Superior temporal gyrus (tissue), 1 donor: ENCODE data around the gene NPR2.

Source experiments
- DNase-seq: peaks from one replicate; pipeline ENCODE4 v3.0.0-alpha.2; 2016; ENCODE audit errors: extremely low spot score

NPR2 gene

GRCh38 chr9:35832814-35833213 lies 41.4 kb downstream of the NPR2 start:
- no peak for DNase-seq

- DNase-seq: no peak
These were observed 43.1 kb downstream of the NPR2 start for GRCh38 chr9:35834260-35835215.

- no peak for DNase-seq
These were observed 43.8 kb downstream of the NPR2 start for GRCh38 chr9:35835216-35835632.

GRCh38 chr9:35835766-35836165 lies 44.4 kb downstream of the NPR2 start:
- no peak for DNase-seq

GRCh38 chr9:35836595-35836994 lies 45.2 kb downstream of the NPR2 start:
- no peak for DNase-seq

- DNase-seq: no peak
These were observed 48.5 kb downstream of the NPR2 start for GRCh38 chr9:35839926-35840325.

GRCh38 chr9:35840881-35841644 lies 49.7 kb downstream of the NPR2 start:
- no peak for DNase-seq

- DNase-seq: no peak
These were observed 50.2 kb downstream of the NPR2 start for GRCh38 chr9:35841645-35841900.

- DNase-seq: no peak
These were observed 50.8 kb downstream of the NPR2 start for GRCh38 chr9:35842020-35842745.

GRCh38 chr9:35842795-35843194 lies 51.4 kb downstream of the NPR2 start:
- DNase-seq: no peak

GRCh38 chr9:35844628-35845270 lies 53.4 kb downstream of the NPR2 start:
- peak; percentile 81 for DNase-seq

GRCh38 chr9:35845824-35846771 lies 54.7 kb downstream of the NPR2 start:
- DNase-seq: no peak

- DNase-seq: peak; percentile 73
These were observed 56.6 kb downstream of the NPR2 start for GRCh38 chr9:35847792-35848572.

GRCh38 chr9:35852267-35852815 lies 61.0 kb downstream of the NPR2 start:
- no peak for DNase-seq

GRCh38 chr9:35852876-35853865 lies 61.8 kb downstream of the NPR2 start:
- DNase-seq: no peak

GRCh38 chr9:35854091-35854762 lies 62.8 kb downstream of the NPR2 start:
- DNase-seq: no peak

- DNase-seq: no peak
These were observed 64.8 kb downstream of the NPR2 start for GRCh38 chr9:35856206-35856605.

- DNase-seq: no peak
These were observed 65.5 kb downstream of the NPR2 start for GRCh38 chr9:35856882-35857281.
